Activated naive CD8-positive, alpha-beta T cell treated with anti-CD3 and anti-CD28 coated beads, Interleukin-2, amount 10 ng/mL, durations not matched to agents 7 days and 5 days (primary cell): ENCODE data around the gene KREMEN1. TPM values are rescaled to one million over a fixed set of nuclear protein-coding genes. Genes with fewer than 3 reads are reported as not detected.

Experiments used
- ATAC-seq: fragments of 150-1000 bp; cut with Tn5 transposase; one replicate; pipeline ENCODE4 v1.10.0; 2021; ENCODE audit warnings: low read depth, moderate library complexity
- POLR2A ChIA-PET: fragments of 350-600 bp; sonication (Branson Sonifier 250); formaldehyde crosslinking; loops from one replicate; lab custom pipeline; 2021; ENCODE audit warnings: antibody characterized with exemption; lab: Charles Lee
- DNase-seq: peaks from one replicate; pipeline ENCODE4 v3.0.0; 2021
- H3K27ac Mint-ChIP-seq: one replicate; pipeline ENCODE4 v1.8.0; 2022; ENCODE audit warnings: mild to moderate bottlenecking, mixed read lengths
- H3K27me3 Mint-ChIP-seq: one replicate; pipeline ENCODE4 v1.8.0; 2022; ENCODE audit warnings: mild to moderate bottlenecking, moderate library complexity, mixed read lengths
- H3K36me3 Mint-ChIP-seq: one replicate; pipeline ENCODE4 v1.8.0; 2021; ENCODE audit warnings: mild to moderate bottlenecking, mixed read lengths
- H3K4me1 Mint-ChIP-seq: one replicate; pipeline ENCODE4 v1.8.0; 2021; ENCODE audit warnings: mixed read lengths
- H3K4me3 Mint-ChIP-seq: one replicate; pipeline ENCODE4 v1.8.0; 2022; ENCODE audit warnings: mild to moderate bottlenecking, moderate library complexity, mixed read lengths
- H3K9me3 Mint-ChIP-seq: one replicate; pipeline ENCODE4 v1.8.0; 2021; ENCODE audit warnings: mixed read lengths
- total RNA-seq, 2 experiments: library from RNA; stranded (reverse); gene quantifications; one replicate each; pipeline ENCODE4 v1.2.3, GENCODE V29; 2021

KREMEN1 gene
- total RNA-seq, 2 experiments from 2014 or later: 0.19 to 0.26 TPM

- DNase-seq: peak; percentile 8
- H3K27ac Mint-ChIP-seq: no peak overlapping the region
- POLR2A ChIA-PET: no interaction called here
Observed at GRCh38 chr22:29152954-29153719, 80.3 kb downstream of the KREMEN1 start.

GRCh38 chr22:29154364-29155048 is 81.7 kb downstream of the KREMEN1 start:
- peak; percentile 86 for ATAC-seq
- H3K27me3 Mint-ChIP-seq: peaks cover 43% of the 10 kb centered on the region

More at GRCh38 chr22:29152954-29153719, 80.3 kb downstream of the KREMEN1 start:
- Mint-ChIP-seq H3K4me1 (peaks cover 10% of the 10 kb centered on the region), H3K36me3 (no peaks in the 10 kb centered on the region), H3K27me3 (peaks cover 43% of the 10 kb centered on the region), H3K4me3 (no peak overlapping the region), H3K9me3 (no peaks in the 10 kb centered on the region)
- no peak for ATAC-seq

DNA sequence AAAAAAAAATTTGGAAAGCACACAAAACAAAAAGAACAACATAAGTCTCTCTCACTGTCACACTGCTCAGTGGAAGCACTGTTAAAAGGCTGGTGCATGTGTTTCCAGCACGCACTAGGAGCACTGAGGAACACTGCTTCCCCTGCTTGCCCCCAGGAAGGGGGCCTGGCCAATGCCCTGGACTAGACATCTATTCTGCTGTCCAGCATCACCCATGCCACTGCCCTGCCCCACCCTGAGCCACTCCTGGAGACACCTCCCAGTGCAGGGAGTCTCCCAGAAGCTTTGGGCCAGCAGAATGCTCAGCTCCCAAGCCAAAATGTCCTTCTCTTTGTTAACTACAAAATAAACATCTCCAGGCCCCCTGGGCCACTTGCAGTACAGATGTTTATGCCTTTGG is 83.1 kb downstream of the KREMEN1 start:
- H3K4me3 Mint-ChIP-seq: no peak overlapping the region
- DNase-seq (peak; percentile 16), ATAC-seq (no peak)
- POLR2A ChIA-PET: no interaction called here
- peaks cover 11% of the 10 kb centered on the region for H3K4me1 Mint-ChIP-seq
- no peaks in the 10 kb centered on the region for H3K9me3 Mint-ChIP-seq
- no peaks in the 10 kb centered on the region for H3K36me3 Mint-ChIP-seq
- H3K27me3 Mint-ChIP-seq: peaks cover 53% of the 10 kb centered on the region
- H3K27ac Mint-ChIP-seq: no peak overlapping the region

More at GRCh38 chr22:29154364-29155048, 81.7 kb downstream of the KREMEN1 start:
- Mint-ChIP-seq H3K9me3 (no peaks in the 10 kb centered on the region), H3K27ac (no peak overlapping the region), H3K4me1 (peaks cover 10% of the 10 kb centered on the region), H3K4me3 (peak overlapping the region; percentile 47), H3K36me3 (no peaks in the 10 kb centered on the region)
- peak; percentile 89 for DNase-seq
- POLR2A ChIA-PET: no interaction called here

DNA sequence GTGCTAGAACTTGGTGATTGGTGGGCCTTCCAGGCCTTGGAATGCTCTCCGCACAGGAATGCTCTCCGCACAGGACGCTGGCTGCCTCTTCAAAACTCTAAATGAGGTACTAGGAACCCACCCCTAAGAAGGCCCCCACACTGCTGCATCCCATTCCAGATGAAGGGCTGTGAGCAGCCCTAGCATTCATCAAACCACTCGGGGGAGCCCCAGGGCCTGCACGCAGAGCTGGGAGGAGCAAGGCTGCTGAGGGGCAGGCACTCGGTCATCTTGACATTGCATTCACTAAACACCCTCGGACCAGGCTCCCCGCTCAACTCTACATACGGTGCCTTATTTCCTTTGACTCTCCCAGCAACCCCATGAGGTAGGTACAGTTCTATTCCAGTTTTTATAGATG is 83.7 kb downstream of the KREMEN1 start:
- POLR2A ChIA-PET: no interaction called here
- H3K27me3 Mint-ChIP-seq: peaks cover 58% of the 10 kb centered on the region
- ATAC-seq: no peak

GRCh38 chr22:29157759-29158535 is 85.1 kb downstream of the KREMEN1 start:
- ATAC-seq (no peak), DNase-seq (no peak)
- Mint-ChIP-seq H3K27me3 (peaks cover 60% of the 10 kb centered on the region), H3K4me1 (peaks cover 10% of the 10 kb centered on the region), H3K27ac (no peak overlapping the region), H3K9me3 (no peaks in the 10 kb centered on the region), H3K4me3 (no peak overlapping the region), H3K36me3 (no peaks in the 10 kb centered on the region)
- POLR2A ChIA-PET: no interaction called here

More for the DNA sequence above, 83.7 kb downstream of the KREMEN1 start:
- H3K4me3 Mint-ChIP-seq: no peak overlapping the region
- no peak overlapping the region for H3K27ac Mint-ChIP-seq
- DNase-seq: peak; percentile 20
- H3K9me3 Mint-ChIP-seq: no peaks in the 10 kb centered on the region
- H3K36me3 Mint-ChIP-seq: no peaks in the 10 kb centered on the region
- H3K4me1 Mint-ChIP-seq: peaks cover 11% of the 10 kb centered on the region

DNA sequence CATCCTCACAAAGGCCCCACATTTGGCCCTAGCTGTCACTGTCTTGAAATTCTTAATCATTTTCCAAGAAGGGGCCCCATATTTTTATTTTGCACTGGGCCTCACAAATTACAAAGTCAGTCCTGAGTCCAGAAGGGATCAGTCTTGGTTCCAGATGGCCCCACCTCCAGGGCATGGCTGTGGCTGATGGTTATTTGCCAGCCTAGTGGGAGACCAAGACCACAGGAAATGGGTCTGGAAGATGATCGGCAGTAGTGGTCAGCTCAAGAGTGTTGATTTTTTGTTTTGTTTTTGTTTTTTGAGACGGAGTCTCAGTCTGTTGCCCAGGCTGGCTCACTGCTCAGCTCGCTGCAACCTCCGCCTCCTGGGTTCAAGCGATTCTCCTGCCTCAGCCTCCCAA is 85.7 kb downstream of the KREMEN1 start:
- H3K4me3 Mint-ChIP-seq: no peak overlapping the region
- no peaks in the 10 kb centered on the region for H3K36me3 Mint-ChIP-seq
- H3K27me3 Mint-ChIP-seq: peaks cover 60% of the 10 kb centered on the region
- POLR2A ChIA-PET: no interaction called here
- DNase-seq (no peak), ATAC-seq (no peak)
- H3K4me1 Mint-ChIP-seq: peaks cover 7% of the 10 kb centered on the region
- H3K27ac Mint-ChIP-seq: no peak overlapping the region
- no peaks in the 10 kb centered on the region for H3K9me3 Mint-ChIP-seq

DNA sequence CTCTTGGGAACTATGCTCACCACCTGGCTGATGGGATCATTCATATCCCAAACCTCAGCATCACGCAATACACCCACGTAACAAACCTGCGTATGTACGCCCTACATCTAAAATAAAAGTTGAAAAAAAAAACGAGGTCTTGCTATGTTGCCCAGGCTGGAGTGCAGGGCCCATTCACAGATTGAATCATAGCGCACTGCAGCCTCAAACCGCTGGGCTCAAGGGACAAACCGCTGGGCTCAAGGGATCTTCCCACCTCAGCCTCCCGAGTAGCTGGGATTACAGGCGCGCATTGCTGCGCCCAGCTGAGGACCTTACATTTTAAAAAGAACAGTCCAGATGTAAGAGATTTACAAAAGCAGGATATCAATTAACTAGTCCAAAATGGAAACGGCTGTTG is 91.0 kb downstream of the KREMEN1 start:
- DNase-seq (no peak), ATAC-seq (no peak)
- Mint-ChIP-seq H3K27me3 (peaks cover 64% of the 10 kb centered on the region), H3K4me1 (peaks cover 22% of the 10 kb centered on the region), H3K36me3 (no peaks in the 10 kb centered on the region), H3K27ac (no peak overlapping the region), H3K4me3 (no peak overlapping the region), H3K9me3 (no peaks in the 10 kb centered on the region)
- POLR2A ChIA-PET: no interaction called here

- no peak overlapping the region for H3K27ac Mint-ChIP-seq
Observed at GRCh38 chr22:29165321-29166060, 92.7 kb downstream of the KREMEN1 start.

DNA sequence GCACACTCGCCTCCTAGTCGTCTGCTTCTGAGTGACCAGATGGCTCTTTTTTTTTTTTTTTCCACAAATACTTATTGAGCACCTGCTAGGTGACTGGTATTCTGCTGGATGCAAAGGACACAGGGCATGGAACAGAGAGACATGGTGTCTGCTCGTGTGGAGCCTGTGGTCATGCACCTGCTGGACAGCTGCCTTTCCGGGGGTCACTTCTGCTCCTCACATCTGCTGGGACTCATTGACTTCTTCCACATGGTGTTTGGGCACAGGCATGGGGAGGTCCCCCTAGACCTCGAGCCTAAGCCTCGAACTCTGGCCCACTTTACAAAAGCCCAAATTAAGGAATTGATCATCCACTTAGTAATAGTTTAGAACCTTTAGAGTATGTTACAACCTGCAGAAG is 93.3 kb downstream of the KREMEN1 start:
- peak overlapping the region; percentile 65 for H3K4me3 Mint-ChIP-seq
- H3K27me3 Mint-ChIP-seq: peaks cover 66% of the 10 kb centered on the region
- H3K9me3 Mint-ChIP-seq: no peaks in the 10 kb centered on the region
- DNase-seq: no peak
- H3K27ac Mint-ChIP-seq: peak overlapping the region; percentile 38
- no peak for ATAC-seq
- POLR2A ChIA-PET: no interaction called here
- H3K36me3 Mint-ChIP-seq: no peaks in the 10 kb centered on the region
- H3K4me1 Mint-ChIP-seq: peaks cover 21% of the 10 kb centered on the region

More at GRCh38 chr22:29165321-29166060, 92.7 kb downstream of the KREMEN1 start:
- Mint-ChIP-seq H3K4me1 (peaks cover 22% of the 10 kb centered on the region), H3K36me3 (no peaks in the 10 kb centered on the region), H3K27me3 (peaks cover 70% of the 10 kb centered on the region), H3K4me3 (no peak overlapping the region), H3K9me3 (no peaks in the 10 kb centered on the region)
- POLR2A ChIA-PET: no interaction called here
- DNase-seq: no peak
- ATAC-seq: no peak

DNA sequence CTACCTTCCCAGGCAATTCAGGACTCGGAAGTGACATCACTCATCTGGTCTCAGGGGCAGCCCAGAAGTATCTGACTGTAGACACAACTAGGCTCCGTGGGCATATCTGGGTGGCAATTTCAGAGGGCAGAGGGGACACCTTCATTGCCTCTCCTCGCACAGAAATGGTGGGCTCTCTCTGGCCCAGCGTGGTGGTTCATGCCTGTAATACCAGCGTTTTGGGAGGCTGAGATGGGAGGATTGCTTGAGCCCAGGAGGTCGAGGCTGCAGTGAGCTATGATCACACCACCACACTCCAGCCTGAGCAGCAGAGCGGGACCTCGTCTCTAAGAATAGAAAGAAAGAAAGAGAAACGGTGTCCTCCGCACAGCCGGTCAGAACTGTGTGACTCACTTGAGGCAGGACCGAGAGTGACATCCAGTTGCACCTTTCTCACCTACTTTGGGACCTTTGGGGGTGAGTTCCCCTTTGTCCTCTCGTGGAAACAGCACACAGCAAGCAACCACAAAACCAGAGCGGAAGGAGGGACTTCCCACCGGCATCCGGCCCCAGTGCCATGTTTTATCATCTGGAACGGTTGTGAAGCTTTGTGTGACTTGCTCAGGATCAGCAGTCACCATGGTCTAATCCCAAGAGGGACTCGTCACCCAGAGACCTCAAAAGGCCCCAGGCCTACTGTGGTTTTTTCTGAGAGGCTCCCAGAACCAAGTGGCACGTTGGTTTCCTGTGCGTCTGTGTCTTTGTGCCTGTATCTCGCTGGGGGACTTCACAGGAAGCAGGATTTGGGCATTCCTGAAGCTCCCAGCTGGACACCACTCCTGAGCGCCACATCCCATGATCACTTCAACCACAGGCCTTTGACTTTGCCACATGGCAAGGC is 94.4 kb downstream of the KREMEN1 start:
- Mint-ChIP-seq H3K36me3 (no peaks in the 10 kb centered on the region), H3K27ac (peak overlapping the region; percentile 38), H3K9me3 (no peaks in the 10 kb centered on the region), H3K4me1 (peaks cover 21% of the 10 kb centered on the region), H3K27me3 (peaks cover 60% of the 10 kb centered on the region), H3K4me3 (peak overlapping the region; percentile 70)
- POLR2A ChIA-PET: no interaction called here
- DNase-seq (peak; percentile 68), ATAC-seq (peak; percentile 83)

GRCh38 chr22:29171721-29172120 is 98.9 kb downstream of the KREMEN1 start:
- POLR2A ChIA-PET: no interaction called here
- Mint-ChIP-seq H3K9me3 (peaks cover 16% of the 10 kb centered on the region), H3K27ac (no peak overlapping the region), H3K36me3 (no peaks in the 10 kb centered on the region), H3K4me3 (no peak overlapping the region), H3K27me3 (peaks cover 61% of the 10 kb centered on the region), H3K4me1 (peaks cover 13% of the 10 kb centered on the region)
- no peak for ATAC-seq
- DNase-seq: no peak

DNA sequence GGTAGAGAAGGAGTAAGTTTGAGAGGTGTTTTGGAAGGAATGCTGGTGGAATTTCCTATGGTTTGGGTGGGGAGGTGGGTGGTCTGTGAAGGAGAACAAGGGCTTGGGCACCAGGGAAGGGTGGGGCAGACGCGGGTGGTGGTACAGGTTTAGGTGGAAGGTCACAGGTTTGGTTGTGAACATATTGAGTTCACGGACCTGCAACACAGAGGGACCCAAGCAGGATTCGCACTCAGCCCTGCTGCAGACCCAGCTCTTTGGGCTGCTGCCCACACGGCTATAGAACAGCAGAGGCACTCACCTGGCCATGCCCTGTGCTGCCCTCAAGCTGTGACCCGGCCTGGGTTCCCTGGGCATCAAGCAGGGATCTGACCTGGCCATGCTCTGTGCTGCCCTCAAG is 99.4 kb downstream of the KREMEN1 start:
- Mint-ChIP-seq H3K4me1 (peaks cover 9% of the 10 kb centered on the region), H3K36me3 (no peaks in the 10 kb centered on the region), H3K4me3 (no peak overlapping the region), H3K27ac (no peak overlapping the region), H3K27me3 (peaks cover 62% of the 10 kb centered on the region), H3K9me3 (peaks cover 16% of the 10 kb centered on the region)
- POLR2A ChIA-PET: no interaction called here
- ATAC-seq (no peak), DNase-seq (no peak)
